ENCODE measurements around the gene LDHD. TPM values are rescaled to one million over a fixed set of nuclear protein-coding genes. Genes with fewer than 3 reads are reported as not detected.
A peak's percentile ranks its signal among the peaks of the same experiment; 100 is the strongest.

Gene LDHD
- total RNA-seq, 3 donors from 2014 or later = 52.6 to 132 (median 67.2) TPM

DNA sequence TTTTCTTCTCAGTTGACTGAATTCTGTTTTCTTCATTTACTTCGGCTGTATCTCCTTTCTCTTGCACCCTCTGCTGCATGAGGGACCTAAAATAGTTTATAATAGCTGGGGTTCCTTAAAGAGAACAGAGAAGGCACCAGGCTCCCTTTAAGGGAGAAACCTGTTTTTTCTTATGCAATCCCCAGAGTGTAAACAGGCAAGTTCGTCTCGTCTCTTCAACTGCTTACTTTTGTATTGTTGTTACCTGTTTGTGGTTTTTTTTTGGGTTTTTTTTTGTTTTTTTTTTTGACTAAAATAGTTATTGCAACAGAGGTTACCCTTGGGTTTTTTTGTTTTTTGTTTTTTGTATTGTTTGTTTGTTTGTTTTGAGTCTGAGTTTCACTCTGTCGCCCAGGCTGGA lies 3.7 kb upstream of the LDHD start:
- H3K4me3 ChIP-seq = no peak overlapping the region
- DNase-seq = no peak
- H3K9me3 ChIP-seq = peaks cover 15% of the 10 kb centered on the region
- no peak for ATAC-seq
- H3K36me3 ChIP-seq (ENCODE audit: low read depth) = no peaks in the 10 kb centered on the region
- TF ChIP-seq, protein P1, sequence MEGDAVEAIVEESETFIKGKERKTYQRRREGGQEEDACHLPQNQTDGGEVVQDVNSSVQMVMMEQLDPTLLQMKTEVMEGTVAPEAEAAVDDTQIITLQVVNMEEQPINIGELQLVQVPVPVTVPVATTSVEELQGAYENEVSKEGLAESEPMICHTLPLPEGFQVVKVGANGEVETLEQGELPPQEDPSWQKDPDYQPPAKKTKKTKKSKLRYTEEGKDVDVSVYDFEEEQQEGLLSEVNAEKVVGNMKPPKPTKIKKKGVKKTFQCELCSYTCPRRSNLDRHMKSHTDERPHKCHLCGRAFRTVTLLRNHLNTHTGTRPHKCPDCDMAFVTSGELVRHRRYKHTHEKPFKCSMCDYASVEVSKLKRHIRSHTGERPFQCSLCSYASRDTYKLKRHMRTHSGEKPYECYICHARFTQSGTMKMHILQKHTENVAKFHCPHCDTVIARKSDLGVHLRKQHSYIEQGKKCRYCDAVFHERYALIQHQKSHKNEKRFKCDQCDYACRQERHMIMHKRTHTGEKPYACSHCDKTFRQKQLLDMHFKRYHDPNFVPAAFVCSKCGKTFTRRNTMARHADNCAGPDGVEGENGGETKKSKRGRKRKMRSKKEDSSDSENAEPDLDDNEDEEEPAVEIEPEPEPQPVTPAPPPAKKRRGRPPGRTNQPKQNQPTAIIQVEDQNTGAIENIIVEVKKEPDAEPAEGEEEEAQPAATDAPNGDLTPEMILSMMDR (IDR thresholded peaks at IDR 0.05) = no peak
- H3K4me1 ChIP-seq (ENCODE audit: low read depth) = peaks cover 3% of the 10 kb centered on the region
- intact Hi-C loops (cut with DNase I, micrococcal nuclease) = no loop called here

DNA sequence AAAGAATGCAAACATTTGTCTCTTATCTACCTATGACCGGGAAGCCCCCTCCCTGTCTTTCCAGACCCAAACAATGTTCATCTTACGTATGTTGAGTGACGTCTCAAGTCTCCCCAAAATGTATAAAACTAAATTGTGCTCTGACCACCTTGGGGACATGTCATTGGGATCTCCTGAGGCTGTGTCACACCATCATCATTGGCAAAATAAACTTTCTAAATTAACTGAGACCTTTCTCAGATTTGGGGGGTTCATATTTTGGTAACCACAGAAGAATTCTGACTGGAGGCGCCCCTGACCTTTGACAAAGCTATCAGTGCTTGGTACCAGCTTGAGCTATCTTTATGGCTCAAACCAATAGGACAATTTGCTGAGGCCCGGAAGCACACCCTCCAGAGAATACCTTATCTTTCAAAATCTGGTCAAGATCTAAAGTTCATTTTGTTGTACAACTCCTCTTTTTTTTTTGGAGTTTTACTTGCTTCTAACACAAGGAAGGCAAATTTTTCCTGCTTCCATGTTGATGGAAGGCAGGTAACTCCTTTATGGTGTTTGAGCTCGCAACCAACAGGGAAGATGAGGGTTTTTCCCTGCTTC lies 2.5 kb upstream of the LDHD start:
- Histone ChIP-seq H3K4me1 (ENCODE audit: low read depth) (peaks cover 5% of the 10 kb centered on the region), H3K9me3 (peaks cover 15% of the 10 kb centered on the region), H3K36me3 (ENCODE audit: low read depth) (no peaks in the 10 kb centered on the region), H3K4me3 (no peak overlapping the region)
- DNase-seq (no peak), ATAC-seq (no peak)
- intact Hi-C loops (cut with DNase I, micrococcal nuclease) = no loop called here
- TF ChIP-seq, protein P1 (IDR thresholded peaks at IDR 0.05) = no peak

DNA sequence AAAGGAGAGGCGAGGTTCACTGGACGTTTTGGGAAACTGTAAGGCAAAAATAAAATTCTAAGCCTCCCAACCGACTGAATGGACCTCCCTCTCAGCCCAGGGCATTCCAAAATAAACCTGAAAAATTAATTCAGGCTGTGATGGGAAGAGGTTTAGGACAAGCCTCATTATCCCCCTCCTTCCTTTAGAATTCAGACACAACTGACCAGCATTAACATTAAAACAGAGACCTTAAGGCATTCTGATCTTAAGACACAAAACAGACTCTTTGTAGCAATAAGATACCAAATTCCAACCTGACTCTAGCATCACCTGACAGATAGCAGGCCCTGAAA lies 298 bp upstream of the LDHD start:
- ATAC-seq (no peak), DNase-seq (no peak)
- intact Hi-C loops (cut with DNase I, micrococcal nuclease) = no loop called here
- Histone ChIP-seq H3K36me3 (ENCODE audit: low read depth) (no peaks in the 10 kb centered on the region), H3K4me1 (ENCODE audit: low read depth) (peaks cover 5% of the 10 kb centered on the region), H3K4me3 (no peak overlapping the region), H3K9me3 (peaks cover 7% of the 10 kb centered on the region)
- TF ChIP-seq, protein P1 (IDR thresholded peaks at IDR 0.05) = no peak

DNA sequence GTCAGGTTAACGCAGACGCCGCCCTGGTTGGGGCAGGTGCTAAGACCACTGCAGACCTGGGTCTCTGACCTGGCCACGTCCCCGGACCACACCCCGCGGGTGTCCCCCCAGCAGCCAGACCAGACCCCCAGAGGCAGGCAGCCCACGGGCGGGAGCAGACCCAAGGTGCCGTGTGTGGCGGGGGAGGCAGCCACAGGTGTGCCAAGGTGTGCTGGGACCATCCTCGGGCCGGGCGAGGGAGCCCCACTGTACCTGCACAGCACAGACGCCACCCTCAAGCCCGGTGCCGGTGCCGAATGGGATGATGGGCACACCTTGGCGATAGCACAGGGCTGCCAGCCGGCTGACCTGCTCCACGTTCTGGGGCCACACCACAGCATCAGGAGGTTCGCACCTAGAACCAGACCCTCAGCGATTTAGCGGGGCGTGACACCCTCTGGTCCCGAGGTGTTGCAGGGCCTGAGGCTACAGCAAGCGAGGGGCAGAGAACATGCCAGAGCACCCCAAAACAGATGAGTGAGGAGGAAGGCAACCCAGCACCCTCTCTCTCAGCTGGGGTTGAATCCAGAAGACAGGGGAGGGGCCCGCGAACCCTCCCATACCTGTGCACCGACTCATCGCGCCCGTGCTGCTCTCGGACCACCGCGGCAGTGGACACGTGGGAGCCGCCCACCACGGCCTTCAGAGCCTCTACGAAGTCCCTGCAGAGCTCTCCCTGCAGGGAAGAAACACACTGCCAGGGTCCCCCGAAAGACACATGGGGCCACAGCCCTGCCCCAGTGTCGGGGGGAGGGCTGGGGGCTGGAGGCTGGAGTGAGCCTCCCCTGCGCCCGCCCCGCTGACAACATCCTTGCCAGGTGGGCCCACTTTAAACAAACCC lies 1.4 kb downstream of the LDHD start:
- H3K4me3 ChIP-seq = no peak overlapping the region
- DNase-seq (no peak), ATAC-seq (no peak)
- intact Hi-C loops (cut with DNase I, micrococcal nuclease) = no loop called here
- H3K4me1 ChIP-seq (ENCODE audit: low read depth) = peaks cover 22% of the 10 kb centered on the region
- no peaks in the 10 kb centered on the region for H3K9me3 ChIP-seq
- H3K36me3 ChIP-seq (ENCODE audit: low read depth) = no peaks in the 10 kb centered on the region
- TF ChIP-seq, protein P1 (IDR thresholded peaks at IDR 0.05) = no peak

DNA sequence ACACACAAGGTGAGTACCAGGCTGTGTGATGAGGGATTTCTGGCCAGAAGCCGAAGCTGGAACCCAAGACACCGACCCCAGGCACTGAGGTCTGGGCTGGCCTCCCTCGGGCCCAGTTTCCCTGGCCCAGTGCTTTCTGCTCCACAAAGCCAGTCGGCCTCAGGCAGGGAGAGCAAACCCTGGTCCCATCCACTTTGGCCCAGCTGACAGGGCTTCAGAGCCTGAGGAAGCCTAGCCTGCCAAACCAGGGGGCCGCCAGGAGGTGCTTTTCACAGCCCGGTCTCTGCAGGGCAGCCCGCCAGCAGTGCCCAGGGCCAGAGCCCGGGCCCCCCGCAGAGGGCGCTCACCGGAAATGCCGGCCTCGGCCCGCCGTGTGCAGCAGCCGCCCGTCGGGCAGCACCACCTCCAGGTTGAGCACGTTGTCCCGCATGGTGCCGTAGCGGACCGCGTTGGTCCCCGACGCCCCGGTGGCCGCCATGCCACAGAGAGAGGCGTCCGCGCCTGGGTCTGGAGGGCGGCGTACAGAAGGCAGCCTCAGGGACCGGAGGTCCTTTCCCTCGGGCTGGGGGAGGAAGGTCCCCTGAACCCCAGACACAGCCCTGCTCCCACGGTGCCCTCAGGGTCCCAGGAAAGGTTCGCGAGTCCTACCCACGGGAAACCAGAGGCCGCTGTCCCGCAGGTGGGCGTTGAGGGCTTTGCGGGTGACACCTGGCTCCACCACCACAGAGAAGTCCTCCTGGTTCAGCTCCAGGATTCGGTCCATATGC lies 2.2 kb downstream of the LDHD start:
- Histone ChIP-seq H3K4me3 (no peak overlapping the region), H3K4me1 (ENCODE audit: low read depth) (peaks cover 30% of the 10 kb centered on the region), H3K9me3 (no peaks in the 10 kb centered on the region), H3K36me3 (ENCODE audit: low read depth) (no peaks in the 10 kb centered on the region)
- ATAC-seq = no peak
- intact Hi-C loops (cut with DNase I, micrococcal nuclease) = no loop called here
- TF ChIP-seq, protein P1 (IDR thresholded peaks at IDR 0.05) = no peak
- peak in 1 of 3 donors; percentile 50 for DNase-seq

All from mucosa of descending colon (tissue), 3 donors.